Stimulated activated effector memory CD8-positive, alpha-beta T cell treated with anti-CD3 and anti-CD28 coated beads, Interleukin-12 subunit alpha, Interleukin-12 subunit beta, amount 100 ng/mL, for 72 hours (primary cell): ENCODE measurements around the gene MYH10.
"Not testable (repeated sequence)": the region's sequence is repeated elsewhere in the genome, so short reads cannot be mapped to it uniquely, and the experiment has no call there.

ENCODE experiments used
- ATAC-seq: fragments of 150-1000 bp; cut with Tn5 transposase; 2 replicates; pipeline ENCODE4 v1.10.0; 2021
- DNase-seq, 2 donors: peaks; one replicate each; pipeline ENCODE4 v3.0.0; 2021 to 2022; ENCODE audit warnings: low spot score in 2 of 2
- H3K27ac Mint-ChIP-seq: one replicate; pipeline ENCODE4 v1.8.0; 2022; ENCODE audit warnings: mild to moderate bottlenecking, mixed read lengths
- H3K36me3 Mint-ChIP-seq: one replicate; pipeline ENCODE4 v1.8.0; 2022; ENCODE audit warnings: mild to moderate bottlenecking, mixed read lengths
- H3K4me1 Mint-ChIP-seq: one replicate; pipeline ENCODE4 v1.8.0; 2022; ENCODE audit warnings: mixed read lengths
- H3K4me3 Mint-ChIP-seq: one replicate; pipeline ENCODE4 v1.8.0; 2022; ENCODE audit warnings: mild to moderate bottlenecking, mixed read lengths
- H3K9me3 Mint-ChIP-seq: one replicate; pipeline ENCODE4 v1.8.0; 2022; ENCODE audit warnings: mixed read lengths

The MYH10 gene

GRCh38 chr17:8630227-8630801, at the start of gene MYH10:
Gene MYH10, minus strand, starts transcription at chr17:8630725. Its CDS starts 7,479 bp downstream, at chr17:8623246.
- peak within 1 kb of the TSS; percentile 90 for H3K4me3 Mint-ChIP-seq
- no peaks in the 10 kb centered on the region for H3K9me3 Mint-ChIP-seq
- no peak for ATAC-seq
- DNase-seq: no peak
- no peaks in the 10 kb centered on the region for H3K36me3 Mint-ChIP-seq
- H3K4me1 Mint-ChIP-seq: peaks cover 9% of the 10 kb centered on the region
- peak within 1 kb of the TSS; percentile 73 for H3K27ac Mint-ChIP-seq

GRCh38 chr17:8679126-8679525, 48.6 kb upstream of the MYH10 start:
- H3K9me3 Mint-ChIP-seq: no peaks in the 10 kb centered on the region
- DNase-seq (no peak), ATAC-seq (no peak)
- no peaks in the 10 kb centered on the region for H3K4me1 Mint-ChIP-seq
- H3K4me3 Mint-ChIP-seq: no peak overlapping the region
- H3K27ac Mint-ChIP-seq: no peak overlapping the region
- no peaks in the 10 kb centered on the region for H3K36me3 Mint-ChIP-seq

- DNase-seq: no peak
- H3K4me3 Mint-ChIP-seq: no peak overlapping the region
- H3K27ac Mint-ChIP-seq: no peak overlapping the region
- no peak for ATAC-seq
- H3K36me3 Mint-ChIP-seq: no peaks in the 10 kb centered on the region
- no peaks in the 10 kb centered on the region for H3K4me1 Mint-ChIP-seq
- H3K9me3 Mint-ChIP-seq: no peaks in the 10 kb centered on the region
Observed at GRCh38 chr17:8675306-8675705, 44.8 kb upstream of the MYH10 start.

- no peak overlapping the region for H3K4me3 Mint-ChIP-seq
- DNase-seq (no peak), ATAC-seq (no peak)
- no peaks in the 10 kb centered on the region for H3K4me1 Mint-ChIP-seq
- no peaks in the 10 kb centered on the region for H3K36me3 Mint-ChIP-seq
- H3K27ac Mint-ChIP-seq: no peak overlapping the region
- no peaks in the 10 kb centered on the region for H3K9me3 Mint-ChIP-seq
Observed at GRCh38 chr17:8674344-8675305, 44.1 kb upstream of the MYH10 start.

GRCh38 chr17:8673612-8674011, 43.1 kb upstream of the MYH10 start:
- no peaks in the 10 kb centered on the region for H3K4me1 Mint-ChIP-seq
- H3K4me3 Mint-ChIP-seq: no peak overlapping the region
- no peak overlapping the region for H3K27ac Mint-ChIP-seq
- ATAC-seq: no peak
- no peaks in the 10 kb centered on the region for H3K36me3 Mint-ChIP-seq
- no peak for DNase-seq
- no peaks in the 10 kb centered on the region for H3K9me3 Mint-ChIP-seq

GRCh38 chr17:8672326-8672725, 41.8 kb upstream of the MYH10 start:
- H3K36me3 Mint-ChIP-seq: no peaks in the 10 kb centered on the region
- H3K4me3 Mint-ChIP-seq: no peak overlapping the region
- no peak for ATAC-seq
- no peaks in the 10 kb centered on the region for H3K4me1 Mint-ChIP-seq
- no peak for DNase-seq
- no peaks in the 10 kb centered on the region for H3K9me3 Mint-ChIP-seq
- no peak overlapping the region for H3K27ac Mint-ChIP-seq

GRCh38 chr17:8670421-8670820, 39.9 kb upstream of the MYH10 start:
- no peaks in the 10 kb centered on the region for H3K36me3 Mint-ChIP-seq
- H3K9me3 Mint-ChIP-seq: no peaks in the 10 kb centered on the region
- no peak for DNase-seq
- no peak overlapping the region for H3K27ac Mint-ChIP-seq
- H3K4me3 Mint-ChIP-seq: no peak overlapping the region
- H3K4me1 Mint-ChIP-seq: no peaks in the 10 kb centered on the region
- ATAC-seq: no peak

GRCh38 chr17:8668176-8668740, 37.7 kb upstream of the MYH10 start:
- H3K27ac Mint-ChIP-seq: no peak overlapping the region
- DNase-seq (no peak), ATAC-seq (no peak)
- no peaks in the 10 kb centered on the region for H3K9me3 Mint-ChIP-seq
- no peak overlapping the region for H3K4me3 Mint-ChIP-seq
- no peaks in the 10 kb centered on the region for H3K4me1 Mint-ChIP-seq
- no peaks in the 10 kb centered on the region for H3K36me3 Mint-ChIP-seq

- H3K4me3 Mint-ChIP-seq: no peak overlapping the region
- no peak for ATAC-seq
- no peaks in the 10 kb centered on the region for H3K9me3 Mint-ChIP-seq
- H3K4me1 Mint-ChIP-seq: no peaks in the 10 kb centered on the region
- DNase-seq: no peak
- no peaks in the 10 kb centered on the region for H3K36me3 Mint-ChIP-seq
- H3K27ac Mint-ChIP-seq: no peak overlapping the region
Observed at GRCh38 chr17:8667421-8667820, 36.9 kb upstream of the MYH10 start.

- ATAC-seq (no peak), DNase-seq (no peak)
- Mint-ChIP-seq H3K9me3 (peaks cover 3% of the 10 kb centered on the region), H3K4me3 (no peak overlapping the region), H3K36me3 (no peaks in the 10 kb centered on the region), H3K27ac (no peak overlapping the region), H3K4me1 (no peaks in the 10 kb centered on the region)
Observed at GRCh38 chr17:8665684-8666083, 35.2 kb upstream of the MYH10 start.

- Mint-ChIP-seq H3K36me3 (no peaks in the 10 kb centered on the region), H3K27ac (no peak overlapping the region), H3K4me3 (no peak overlapping the region), H3K4me1 (no peaks in the 10 kb centered on the region), H3K9me3 (peaks cover 4% of the 10 kb centered on the region)
- DNase-seq: no peak
- ATAC-seq: no peak
Observed at GRCh38 chr17:8664456-8665126, 34.1 kb upstream of the MYH10 start.

GRCh38 chr17:8662973-8663372, 32.4 kb upstream of the MYH10 start:
- H3K4me3 Mint-ChIP-seq: no peak overlapping the region
- DNase-seq: no peak
- no peaks in the 10 kb centered on the region for H3K36me3 Mint-ChIP-seq
- no peaks in the 10 kb centered on the region for H3K4me1 Mint-ChIP-seq
- no peak for ATAC-seq
- H3K27ac Mint-ChIP-seq: no peak overlapping the region
- peaks cover 4% of the 10 kb centered on the region for H3K9me3 Mint-ChIP-seq

- no peaks in the 10 kb centered on the region for H3K36me3 Mint-ChIP-seq
- H3K27ac Mint-ChIP-seq: no peak overlapping the region
- H3K4me1 Mint-ChIP-seq: no peaks in the 10 kb centered on the region
- H3K4me3 Mint-ChIP-seq: no peak overlapping the region
- DNase-seq (no peak), ATAC-seq (no peak)
- peaks cover 6% of the 10 kb centered on the region for H3K9me3 Mint-ChIP-seq
Observed at GRCh38 chr17:8662076-8662831, 31.7 kb upstream of the MYH10 start.

- H3K9me3 Mint-ChIP-seq: peaks cover 14% of the 10 kb centered on the region
- H3K4me1 Mint-ChIP-seq, ATAC-seq, H3K36me3 Mint-ChIP-seq, H3K4me3 Mint-ChIP-seq, DNase-seq, H3K27ac Mint-ChIP-seq: not testable (repeated sequence)
Observed at GRCh38 chr17:8660709-8661108, 30.2 kb upstream of the MYH10 start.
